Ascending aorta (tissue), 2 donors: ENCODE data around the gene TGFBR1. TPM values are rescaled to one million over a fixed set of nuclear protein-coding genes. Genes with fewer than 3 reads are reported as not detected.

Experiments
- DNase-seq, 2 donors: peaks; one replicate each; pipeline ENCODE4 v3.0.0-alpha.2; 2019; ENCODE audit warnings: low spot score in 2 of 2
- H3K27ac ChIP-seq, 2 donors: fragments of 200-600 bp; sonication (generic); one replicate each; pipeline ENCODE4 v1.5.1; 2016 to 2017; ENCODE audit warnings: mild to moderate bottlenecking in 1 of 2
- H3K27me3 ChIP-seq: fragments of 200-600 bp; sonication (generic); one replicate; pipeline ENCODE4 v1.5.1; 2017
- H3K36me3 ChIP-seq, 2 donors: fragments of 200-600 bp; sonication (generic); one replicate each; pipeline ENCODE4 v1.5.1; 2016
- H3K4me1 ChIP-seq, 2 donors: fragments of 200-600 bp; sonication (generic); one replicate each; pipeline ENCODE4 v1.5.1; 2016 to 2017; ENCODE audit warnings: mild to moderate bottlenecking in 1 of 2
- H3K4me3 ChIP-seq, 2 donors: fragments of 200-600 bp; sonication (generic); one replicate each; pipeline ENCODE4 v1.5.1; 2016 to 2017; ENCODE audit warnings: mild to moderate bottlenecking in 1 of 2
- H3K9me3 ChIP-seq, 2 donors: fragments of 200-600 bp; sonication (generic); one replicate each; pipeline ENCODE4 v1.5.1; 2016
- CTCF ChIP-seq, 3 experiments: fragments of 200-600 bp in 2 of 3; fragments of 450-650 bp in 1 of 3; sonication (generic) in 2 of 3; IDR thresholded peaks; one replicate each; pipeline ENCODE4 v1.5.1; 2016 to 2019; ENCODE audit warnings: antibody characterized with exemption in 3 of 3, mild to moderate bottlenecking in 1 of 3, moderate library complexity in 1 of 3
- intact Hi-C: fragments of 100-400 bp; cut with DNase I; formaldehyde crosslinking; loops from one replicate; pipeline ENCODE4 v1.15.1; 2023
- total RNA-seq: library from RNA; depleted of rRNA; stranded (reverse); fragments of >200 nt; gene quantifications from one replicate; pipeline ENCODE4 v1.1.0, GENCODE V29; 2016

Gene TGFBR1
- total RNA-seq, 1 donor from 2014 or later, result 13.9 TPM

GRCh38 chr9:99154356-99154755, 49.4 kb downstream of the TGFBR1 start:
- Histone ChIP-seq H3K9me3 (no peaks in the 10 kb centered on the region), H3K4me3 (no peak overlapping the region), H3K27ac (no peak overlapping the region), H3K27me3 (no peaks in the 10 kb centered on the region), H3K36me3 (peaks cover 13 to 16% of the 10 kb centered on the region in 2 donors), H3K4me1 (no peaks in the 10 kb centered on the region)
- TF ChIP-seq CTCF (IDR thresholded peaks at IDR 0.05), result no peak
- intact Hi-C loops, result no loop called here
- DNase-seq, result no peak

- no peak for DNase-seq
- H3K9me3 ChIP-seq, result no peaks in the 10 kb centered on the region
- H3K27me3 ChIP-seq, result no peaks in the 10 kb centered on the region
- intact Hi-C loops, result no loop called here
- no peak overlapping the region for H3K4me3 ChIP-seq
- H3K36me3 ChIP-seq, result peaks cover 7 to 8% of the 10 kb centered on the region in 2 donors
- H3K4me1 ChIP-seq, result no peaks in the 10 kb centered on the region
- no peak for TF ChIP-seq CTCF (IDR thresholded peaks at IDR 0.05)
- H3K27ac ChIP-seq, result no peak overlapping the region
These were observed 50.8 kb downstream of the TGFBR1 start for GRCh38 chr9:99155736-99156135.

GRCh38 chr9:99158629-99159028, 53.7 kb downstream of the TGFBR1 start:
- H3K4me3 ChIP-seq, result no peak overlapping the region
- no peak overlapping the region for H3K27ac ChIP-seq
- no peaks in the 10 kb centered on the region for H3K9me3 ChIP-seq
- H3K4me1 ChIP-seq, result peaks cover 4 to 5% of the 10 kb centered on the region in 2 donors
- no peaks in the 10 kb centered on the region for H3K27me3 ChIP-seq
- intact Hi-C loops, result no loop called here
- no peak for TF ChIP-seq CTCF (IDR thresholded peaks at IDR 0.05)
- H3K36me3 ChIP-seq, result no peaks in the 10 kb centered on the region
- no peak for DNase-seq

- TF ChIP-seq CTCF (IDR thresholded peaks at IDR 0.05), result no peak
- H3K9me3 ChIP-seq, result no peaks in the 10 kb centered on the region
- H3K36me3 ChIP-seq, result no peaks in the 10 kb centered on the region
- H3K27ac ChIP-seq, result no peak overlapping the region
- no peak for DNase-seq
- H3K27me3 ChIP-seq, result no peaks in the 10 kb centered on the region
- no peak overlapping the region for H3K4me3 ChIP-seq
- intact Hi-C loops, result no loop called here
- H3K4me1 ChIP-seq, result peaks cover 5 to 7% of the 10 kb centered on the region in 2 donors
These were observed 55.3 kb downstream of the TGFBR1 start for GRCh38 chr9:99160173-99160572.

GRCh38 chr9:99162759-99163364, 57.9 kb downstream of the TGFBR1 start:
- peaks cover 5 to 7% of the 10 kb centered on the region in 2 donors for H3K4me1 ChIP-seq
- H3K36me3 ChIP-seq, result no peaks in the 10 kb centered on the region
- no peaks in the 10 kb centered on the region for H3K9me3 ChIP-seq
- DNase-seq, result no peak
- H3K27ac ChIP-seq, result peak overlapping the region; percentile 11 to 20
- H3K27me3 ChIP-seq, result no peaks in the 10 kb centered on the region
- H3K4me3 ChIP-seq, result no peak overlapping the region
- peak in 2 of 3 experiments; percentile 45 to 60 for TF ChIP-seq CTCF (IDR thresholded peaks at IDR 0.05)
- intact Hi-C loops, result no loop called here

GRCh38 chr9:99166149-99166548, 61.2 kb downstream of the TGFBR1 start:
- no peaks in the 10 kb centered on the region for H3K27me3 ChIP-seq
- no peaks in the 10 kb centered on the region for H3K9me3 ChIP-seq
- no peak for TF ChIP-seq CTCF (IDR thresholded peaks at IDR 0.05)
- intact Hi-C loops, result no loop called here
- peaks cover 5 to 7% of the 10 kb centered on the region in 2 donors for H3K4me1 ChIP-seq
- H3K4me3 ChIP-seq, result no peak overlapping the region
- H3K36me3 ChIP-seq, result no peaks in the 10 kb centered on the region
- no peak overlapping the region for H3K27ac ChIP-seq
- no peak for DNase-seq
